CD4-positive, alpha-beta T cell treated with Interleukin-4 for 4 hours (primary cell): ENCODE measurements around the gene COP1.
"Not testable (repeated sequence)": the region's sequence is repeated elsewhere in the genome, so short reads cannot be mapped to it uniquely, and the experiment has no call there.

Experiments
- DNase-seq: peaks from one replicate; pipeline ENCODE4 v3.0.0-alpha.2; 2020

COP1 gene

DNA sequence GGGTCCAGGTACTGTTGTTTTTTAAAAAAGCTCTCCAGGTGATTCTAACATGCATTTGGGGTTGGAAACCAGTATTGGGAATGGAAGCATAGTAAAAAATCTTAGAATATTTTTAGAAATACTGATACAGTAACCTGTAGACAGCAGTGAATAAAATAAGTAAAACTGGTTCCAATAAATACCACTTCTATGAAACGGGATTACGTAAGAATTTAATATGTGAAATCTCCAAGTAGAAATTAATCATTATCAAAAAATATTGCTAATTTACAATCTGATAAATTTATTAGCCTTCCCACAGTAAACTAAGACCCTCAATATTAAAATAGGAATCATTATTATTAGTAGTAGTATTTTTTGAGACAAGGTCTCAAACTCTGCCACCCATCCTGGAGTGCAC lies 177.5 kb downstream of the COP1 start:
- no peak for DNase-seq

- DNase-seq, result no peak
Observed at GRCh38 chr1:176029155-176029554, 177.9 kb downstream of the COP1 start.

DNA sequence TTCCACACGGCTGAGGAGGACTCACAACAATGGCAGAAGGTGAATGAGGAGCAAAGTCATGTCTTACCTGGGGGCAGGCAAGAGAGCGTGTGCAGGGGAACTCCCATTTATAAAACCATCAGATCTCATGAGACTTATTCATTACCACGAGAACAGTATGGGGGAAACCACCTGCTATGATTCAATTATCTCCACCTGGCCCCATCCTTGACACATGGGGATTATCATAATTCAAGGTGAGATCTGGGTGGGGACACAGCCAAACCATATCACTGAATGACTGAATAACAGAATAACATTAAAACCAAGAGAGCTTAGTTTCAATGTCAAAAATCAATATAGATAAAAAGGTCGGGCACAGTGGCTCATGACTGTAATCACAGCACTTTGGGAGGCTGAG lies 179.2 kb downstream of the COP1 start:
- not testable (repeated sequence) for DNase-seq

GRCh38 chr1:176022574-176022973 lies 184.5 kb downstream of the COP1 start:
- DNase-seq, result no peak

DNA sequence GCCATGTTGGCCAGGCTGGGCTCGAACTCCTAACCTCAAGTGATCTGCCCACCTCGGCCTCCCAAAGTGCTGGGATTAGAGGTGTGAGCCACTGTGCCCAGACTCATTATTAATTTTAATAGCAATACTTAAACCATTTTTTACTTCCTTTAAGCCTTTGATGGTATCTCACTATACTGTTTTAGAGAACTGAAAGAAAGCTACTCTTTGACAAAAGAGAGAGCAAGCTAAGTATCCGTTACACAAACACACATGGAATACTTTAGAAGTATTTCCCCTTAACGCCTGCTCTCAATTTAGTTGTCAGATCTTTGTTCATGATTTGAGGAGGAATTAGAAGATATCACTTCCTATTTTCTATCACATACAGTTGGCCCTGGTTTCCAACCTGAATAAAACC lies 189.4 kb downstream of the COP1 start:
- no peak for DNase-seq

- no peak for DNase-seq
Observed at GRCh38 chr1:176009951-176010350, 197.1 kb downstream of the COP1 start.

GRCh38 chr1:176007756-176008389 lies 199.2 kb downstream of the COP1 start:
- not testable (repeated sequence) for DNase-seq

DNA sequence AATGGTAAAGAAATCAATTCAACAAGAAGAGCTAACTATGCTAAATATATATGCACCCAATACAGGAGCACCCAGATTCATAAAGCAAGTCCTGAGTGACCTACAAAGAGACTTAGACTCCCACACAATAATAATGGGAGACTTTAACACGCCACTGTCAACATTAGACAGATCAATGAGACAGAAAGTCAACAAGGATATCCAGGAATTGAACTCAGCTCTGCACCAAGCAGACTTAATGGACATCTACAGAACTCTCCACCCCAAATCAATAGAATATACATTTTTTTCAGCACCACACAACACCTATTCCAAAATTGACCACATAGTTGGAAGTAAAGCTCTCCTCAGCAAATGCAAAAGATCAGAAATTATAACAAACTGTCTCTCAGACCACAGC lies 212.4 kb downstream of the COP1 start:
- not testable (repeated sequence) for DNase-seq

GRCh38 chr1:175992825-175993224 lies 214.3 kb downstream of the COP1 start:
- DNase-seq, result not testable (repeated sequence)

DNA sequence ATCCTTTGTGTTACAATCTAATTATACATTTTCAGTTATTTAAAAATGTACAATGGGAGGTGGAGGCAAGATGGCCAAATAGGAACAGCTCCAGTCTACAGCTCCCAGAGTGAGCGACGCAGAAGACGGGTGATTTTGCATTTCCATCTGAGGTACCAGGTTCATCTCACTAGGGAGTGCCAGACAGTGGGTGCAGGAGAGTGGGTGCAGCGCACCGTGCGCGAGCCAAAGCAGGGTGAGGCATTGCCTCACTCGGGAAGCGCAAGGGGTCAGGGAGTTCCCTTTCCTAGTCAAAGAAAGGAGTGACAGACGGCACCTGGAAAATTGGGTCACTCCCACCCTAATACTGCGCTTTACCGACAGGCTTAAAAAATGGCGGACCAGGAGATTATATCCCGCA lies 214.9 kb downstream of the COP1 start:
- not testable (repeated sequence) for DNase-seq

DNA sequence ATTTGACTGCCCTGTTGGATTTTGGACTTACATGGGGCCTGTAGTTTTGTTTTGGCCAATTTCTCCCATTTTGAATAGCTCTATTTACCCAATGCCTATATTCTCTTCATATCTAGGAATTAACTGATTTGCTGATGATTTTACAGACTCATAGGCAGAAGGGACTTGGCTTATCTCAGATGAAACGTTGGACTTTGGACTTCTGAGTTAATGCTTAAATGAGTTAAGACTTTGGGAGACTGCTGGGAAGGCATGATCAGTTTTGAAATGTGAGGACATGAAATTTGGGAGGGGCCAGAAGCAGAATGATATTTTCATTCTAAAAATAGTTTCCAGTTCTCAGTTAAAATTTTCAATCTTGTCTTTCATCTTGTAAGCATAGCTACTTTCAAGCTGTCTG lies 222.3 kb downstream of the COP1 start:
- DNase-seq, result no peak

DNA sequence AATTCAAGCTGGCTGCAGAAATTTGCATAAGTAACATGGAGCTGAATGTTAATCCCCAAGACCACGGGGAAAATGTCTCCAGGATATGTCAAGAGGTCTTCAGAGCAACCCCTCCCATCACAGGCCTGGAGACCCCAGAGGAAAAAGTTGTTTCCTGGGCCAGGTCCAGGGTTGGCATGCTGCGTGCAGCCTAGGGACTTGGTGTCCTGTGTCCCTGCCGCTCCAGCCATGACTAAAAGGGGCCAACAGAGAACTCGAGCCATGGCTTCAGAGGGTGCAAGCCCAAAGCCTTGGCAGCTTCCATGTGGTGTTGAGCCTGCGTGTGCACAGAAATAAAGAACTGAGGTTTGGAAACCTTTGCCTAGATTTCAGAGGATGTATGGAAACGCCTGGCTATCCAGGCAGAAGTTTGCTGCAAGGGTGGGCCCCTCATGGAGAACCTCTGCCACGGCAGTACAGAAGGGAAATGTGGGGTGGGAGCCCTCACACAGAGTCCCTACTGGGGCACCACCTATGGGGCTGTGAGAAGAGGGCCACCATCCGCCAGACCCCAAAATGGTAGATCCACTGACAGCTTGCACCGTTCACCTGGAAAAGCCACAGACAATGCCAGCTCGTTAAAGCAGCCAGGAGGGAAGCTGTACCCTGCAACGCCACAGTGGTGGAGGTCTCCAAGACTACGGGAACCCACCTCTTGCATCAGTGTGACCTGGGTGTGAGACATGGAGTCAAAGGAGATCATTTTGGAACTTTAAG lies 222.9 kb downstream of the COP1 start:
- no peak for DNase-seq

DNA sequence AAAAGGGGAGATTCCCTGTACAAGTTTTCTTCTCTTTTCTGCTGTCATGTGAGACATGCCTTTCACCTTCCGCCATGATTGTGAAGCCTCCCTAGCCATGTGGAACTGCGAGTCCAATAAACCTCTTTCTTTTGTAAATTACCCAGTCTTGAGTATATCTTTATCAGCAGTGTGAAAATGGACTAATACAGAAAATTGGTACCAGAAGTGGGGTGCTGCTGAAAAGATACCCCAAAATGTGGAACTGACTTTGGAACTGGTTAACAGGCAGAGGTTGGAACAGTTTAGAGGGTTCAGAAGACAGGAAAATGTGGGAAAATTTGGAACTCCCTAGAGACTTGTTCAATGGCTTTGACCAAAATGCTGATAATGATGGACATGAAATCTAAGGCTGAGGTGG lies 223.7 kb downstream of the COP1 start:
- DNase-seq, result not testable (repeated sequence)

- no peak for DNase-seq
Observed at GRCh38 chr1:175981128-175981527, 226.0 kb downstream of the COP1 start.

DNA sequence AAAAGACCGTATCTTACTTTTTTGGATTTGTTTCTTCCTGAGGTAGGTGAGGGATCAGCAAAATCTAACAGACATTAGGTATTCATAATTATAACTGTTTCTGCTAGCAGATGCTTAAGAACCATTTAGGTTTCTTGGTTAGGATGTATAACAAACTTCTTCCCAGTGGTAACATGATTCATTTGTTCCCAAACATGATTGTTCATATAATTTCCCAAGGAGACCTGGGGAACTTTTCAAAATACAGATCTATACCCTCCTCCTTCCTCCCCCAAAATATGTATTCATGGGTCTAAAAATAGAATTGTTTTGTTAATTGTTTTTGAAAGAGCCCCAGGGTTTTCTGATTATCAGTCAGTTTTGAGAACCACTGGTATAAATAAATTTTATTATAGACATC lies 228.2 kb downstream of the COP1 start:
- DNase-seq, result no peak

DNA sequence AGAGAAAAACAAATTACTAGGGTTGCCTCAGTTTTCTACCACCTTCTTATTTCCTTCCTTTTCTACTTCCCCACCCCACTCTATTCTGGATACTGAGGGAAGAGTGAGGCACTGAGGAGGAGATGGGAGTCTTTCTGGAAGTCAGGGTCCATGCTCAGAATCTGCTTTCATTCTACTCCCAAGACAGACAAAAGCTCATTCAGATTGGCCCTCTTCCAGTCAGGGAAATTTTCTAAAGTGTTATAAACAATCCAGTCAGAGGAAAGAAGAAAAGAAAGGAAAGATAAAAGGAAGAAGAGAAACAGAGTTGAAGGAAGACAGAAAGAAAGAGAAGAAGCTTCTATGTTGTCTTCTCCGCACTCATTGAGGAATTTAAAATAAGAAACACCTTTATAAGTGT lies 228.6 kb downstream of the COP1 start:
- no peak for DNase-seq

GRCh38 chr1:175976865-175977642 lies 230.0 kb downstream of the COP1 start:
- DNase-seq, result no peak

DNA sequence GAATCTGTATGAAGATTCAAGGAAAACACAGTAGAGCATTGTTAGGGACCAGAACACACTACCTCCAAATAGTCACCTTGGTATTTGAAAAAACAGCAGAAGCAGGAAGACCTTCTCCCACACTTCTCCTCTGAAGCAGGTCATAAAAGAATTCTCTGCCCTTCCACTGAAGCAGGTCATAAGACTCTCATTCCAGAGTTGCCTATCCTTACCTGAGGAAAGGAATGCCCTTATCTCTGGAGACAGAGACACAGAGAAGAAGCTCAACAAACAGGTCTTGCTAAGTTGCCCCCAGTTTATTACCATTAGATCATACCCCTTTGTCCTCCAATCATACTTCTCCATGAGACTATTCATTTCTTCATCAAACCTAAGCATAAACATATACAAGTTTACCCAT lies 237.9 kb downstream of the COP1 start:
- no peak for DNase-seq

GRCh38 chr1:175968486-175969172 lies 238.5 kb downstream of the COP1 start:
- DNase-seq, result no peak

DNA sequence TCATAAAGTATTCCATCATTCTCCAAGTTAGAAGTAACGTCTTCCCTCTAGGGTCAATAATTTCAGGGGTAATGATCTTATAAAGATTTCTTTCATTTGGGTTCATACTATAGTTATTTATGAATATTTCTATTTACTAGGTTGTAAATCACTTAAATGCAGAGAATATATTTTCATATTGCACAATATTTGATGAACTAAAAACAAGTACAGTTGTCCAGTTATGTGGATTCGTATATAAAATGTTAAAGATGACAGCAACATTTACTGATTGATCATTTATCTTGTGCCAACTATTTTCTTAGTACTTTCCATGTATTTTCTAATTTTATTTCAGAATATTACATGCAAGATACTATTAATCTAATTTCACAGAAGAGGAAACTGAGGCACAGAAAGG lies 243.3 kb downstream of the COP1 start:
- DNase-seq, result no peak

- DNase-seq, result no peak
Observed at GRCh38 chr1:175960169-175960568, 246.9 kb downstream of the COP1 start.

- no peak for DNase-seq
Observed at GRCh38 chr1:175951627-175952026, 255.5 kb downstream of the COP1 start.

DNA sequence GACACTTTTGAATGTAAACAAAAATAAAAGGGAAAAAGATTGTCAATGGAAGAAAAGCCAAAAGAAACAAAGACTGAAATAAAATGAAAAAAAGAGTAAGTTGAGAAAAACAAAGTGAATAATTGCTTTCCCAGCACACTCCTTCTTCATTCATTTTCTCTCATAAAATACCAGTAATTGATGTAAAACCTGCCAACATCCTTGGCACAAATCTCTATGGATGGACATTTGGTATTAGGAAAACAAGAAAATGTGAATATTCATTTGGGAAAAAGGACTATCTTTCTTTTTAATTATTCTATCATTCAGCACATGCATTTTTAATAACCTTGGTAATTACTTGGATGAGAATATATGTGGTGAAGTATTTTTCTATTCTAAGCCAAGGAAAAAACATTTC lies 259.3 kb downstream of the COP1 start:
- DNase-seq, result no peak
